Vagina (tissue), 2 donors: ENCODE results near the gene GRM4. TPM values are rescaled to one million over a fixed set of nuclear protein-coding genes. Genes with fewer than 3 reads are reported as not detected.

Source experiments
- DNase-seq, 2 donors: peaks; one replicate each; pipeline ENCODE4 v3.0.0-alpha.2; 2017; ENCODE audit errors: extremely low spot score in 2 of 2
- H3K27ac ChIP-seq: fragments of 200-600 bp; sonication (generic); one replicate; pipeline ENCODE4 v1.5.1; 2019
- H3K27me3 ChIP-seq: fragments of 200-600 bp; sonication (generic); one replicate; pipeline ENCODE4 v1.5.1; 2019
- H3K36me3 ChIP-seq, 2 donors: fragments of 200-600 bp; sonication (generic); one replicate each; pipeline ENCODE4 v1.5.1; 2017 to 2019
- H3K4me1 ChIP-seq: fragments of 200-600 bp; sonication (generic); one replicate; pipeline ENCODE4 v1.5.1; 2019
- H3K4me3 ChIP-seq, 2 donors: fragments of 200-600 bp; sonication (generic); 1 replicate in 1 of 2; 2 replicates in 1 of 2; pipeline ENCODE4 v1.5.1; 2016 to 2019
- H3K9me3 ChIP-seq: fragments of 200-600 bp; sonication (generic); one replicate; pipeline ENCODE4 v1.5.1; 2019
- CTCF ChIP-seq, 3 experiments: fragments of 450-650 bp in 2 of 3; fragments of 200-600 bp in 1 of 3; sonication (generic) in 1 of 3; IDR thresholded peaks; one replicate each; pipeline ENCODE4 v1.5.1; 2017 to 2019; ENCODE audit warnings: antibody characterized with exemption in 3 of 3, mild to moderate bottlenecking in 2 of 3, moderate library complexity in 2 of 3
- POLR2A ChIP-seq, 2 donors: fragments of 450-650 bp; IDR thresholded peaks; one replicate each; pipeline ENCODE4 v1.6.1; 2017; ENCODE audit warnings: antibody characterized with exemption in 2 of 2, mild to moderate bottlenecking in 2 of 2, moderate library complexity in 2 of 2
- POLR2AphosphoS5 ChIP-seq, 2 donors: sonication (generic); formaldehyde crosslinking; IDR thresholded peaks; one replicate each; pipeline ENCODE4 v1.9.0; 2017; ENCODE audit warnings: antibody characterized with exemption in 2 of 2, mild to moderate bottlenecking in 2 of 2, low read depth in 1 of 2; ENCODE audit not compliant: insufficient read depth in 1 of 2
- intact Hi-C: fragments of 100-400 bp; cut with DNase I; formaldehyde crosslinking; loops from one replicate; pipeline ENCODE4 v1.15.1; 2023
- total RNA-seq: library from RNA; depleted of rRNA; stranded (reverse); fragments of >200 nt; gene quantifications from one replicate; pipeline ENCODE4 v1.2.3, GENCODE V29; 2016

Gene GRM4
- total RNA-seq, 1 donor from 2014 or later = not detected

GRCh38 chr6:34099878-34100277, 46.0 kb downstream of the GRM4 start:
- no peak for DNase-seq
- H3K27me3 ChIP-seq = no peaks in the 10 kb centered on the region
- H3K36me3 ChIP-seq = no peaks in the 10 kb centered on the region
- H3K4me1 ChIP-seq = no peaks in the 10 kb centered on the region
- TF ChIP-seq CTCF (IDR thresholded peaks at IDR 0.05) (no peak), POLR2A (IDR thresholded peaks at IDR 0.05) (no peak), POLR2AphosphoS5 (IDR thresholded peaks at IDR 0.05; ENCODE audit: insufficient read depth in 1 of 2, low read depth in 1 of 2) (no peak)
- intact Hi-C loops = no loop called here
- H3K9me3 ChIP-seq = no peaks in the 10 kb centered on the region
- no peak overlapping the region for H3K27ac ChIP-seq
- H3K4me3 ChIP-seq = no peak overlapping the region

GRCh38 chr6:34098045-34098936, 47.6 kb downstream of the GRM4 start:
- Histone ChIP-seq H3K4me3 (no peak overlapping the region), H3K9me3 (no peaks in the 10 kb centered on the region), H3K27me3 (no peaks in the 10 kb centered on the region), H3K36me3 (no peaks in the 10 kb centered on the region), H3K4me1 (no peaks in the 10 kb centered on the region), H3K27ac (no peak overlapping the region)
- intact Hi-C loops = no loop called here
- no peak for TF ChIP-seq CTCF (IDR thresholded peaks at IDR 0.05)
- TF ChIP-seq POLR2A (IDR thresholded peaks at IDR 0.05) = no peak
- TF ChIP-seq POLR2AphosphoS5 (IDR thresholded peaks at IDR 0.05; ENCODE audit: insufficient read depth in 1 of 2, low read depth in 1 of 2) = no peak
- DNase-seq = no peak

GRCh38 chr6:34096814-34097213, 49.1 kb downstream of the GRM4 start:
- Histone ChIP-seq H3K9me3 (no peaks in the 10 kb centered on the region), H3K4me1 (no peaks in the 10 kb centered on the region), H3K27ac (no peak overlapping the region), H3K27me3 (no peaks in the 10 kb centered on the region), H3K36me3 (no peaks in the 10 kb centered on the region), H3K4me3 (no peak overlapping the region)
- TF ChIP-seq POLR2A (IDR thresholded peaks at IDR 0.05) (no peak), POLR2AphosphoS5 (IDR thresholded peaks at IDR 0.05; ENCODE audit: insufficient read depth in 1 of 2, low read depth in 1 of 2) (no peak), CTCF (IDR thresholded peaks at IDR 0.05) (no peak)
- no peak for DNase-seq
- intact Hi-C loops = no loop called here

- H3K9me3 ChIP-seq = no peaks in the 10 kb centered on the region
- TF ChIP-seq POLR2A (IDR thresholded peaks at IDR 0.05) = no peak
- no peak for TF ChIP-seq POLR2AphosphoS5 (IDR thresholded peaks at IDR 0.05; ENCODE audit: insufficient read depth in 1 of 2, low read depth in 1 of 2)
- no peak for TF ChIP-seq CTCF (IDR thresholded peaks at IDR 0.05)
- no peaks in the 10 kb centered on the region for H3K36me3 ChIP-seq
- H3K4me1 ChIP-seq = no peaks in the 10 kb centered on the region
- H3K27ac ChIP-seq = no peak overlapping the region
- DNase-seq = no peak
- H3K27me3 ChIP-seq = no peaks in the 10 kb centered on the region
- intact Hi-C loops = no loop called here
- H3K4me3 ChIP-seq = no peak overlapping the region
Observed at GRCh38 chr6:34096193-34096592, 49.7 kb downstream of the GRM4 start.

- H3K4me3 ChIP-seq = no peak overlapping the region
- DNase-seq = no peak
- no peak for TF ChIP-seq POLR2A (IDR thresholded peaks at IDR 0.05)
- TF ChIP-seq POLR2AphosphoS5 (IDR thresholded peaks at IDR 0.05; ENCODE audit: insufficient read depth in 1 of 2, low read depth in 1 of 2) = no peak
- H3K27ac ChIP-seq = no peak overlapping the region
- H3K36me3 ChIP-seq = no peaks in the 10 kb centered on the region
- H3K27me3 ChIP-seq = no peaks in the 10 kb centered on the region
- intact Hi-C loops = no loop called here
- no peaks in the 10 kb centered on the region for H3K9me3 ChIP-seq
- H3K4me1 ChIP-seq = no peaks in the 10 kb centered on the region
Observed at GRCh38 chr6:34095741-34096140, 50.1 kb downstream of the GRM4 start.
